Measurements from ENCODE around the gene UROS.
A peak's percentile ranks its signal among the peaks of the same experiment; 100 is the strongest.

The UROS gene

GRCh38 chr10:125799451-125800182, 23.4 kb downstream of the UROS start:
- no peak for TF ChIP-seq CTCF (conservative IDR thresholded peaks at IDR 0.05)
- H3K27ac ChIP-seq = no peak overlapping the region

GRCh38 chr10:125797994-125798662, 24.9 kb downstream of the UROS start:
- H3K27ac ChIP-seq = no peak overlapping the region
- no peak for TF ChIP-seq CTCF (conservative IDR thresholded peaks at IDR 0.05)

GRCh38 chr10:125797424-125797823, 25.6 kb downstream of the UROS start:
- TF ChIP-seq CTCF (conservative IDR thresholded peaks at IDR 0.05) = no peak
- no peak overlapping the region for H3K27ac ChIP-seq

- TF ChIP-seq CTCF (conservative IDR thresholded peaks at IDR 0.05) = no peak
- H3K27ac ChIP-seq = peak overlapping the region; percentile 7; the same call in 1 of the 2 replicates
These were observed 27.3 kb downstream of the UROS start for GRCh38 chr10:125795637-125796190.

GRCh38 chr10:125795128-125795527, 27.9 kb downstream of the UROS start:
- TF ChIP-seq CTCF (conservative IDR thresholded peaks at IDR 0.05) = no peak
- peak overlapping the region; percentile 7; the same call in 1 of the 2 replicates for H3K27ac ChIP-seq

GRCh38 chr10:125792342-125793300, 30.4 kb downstream of the UROS start:
- TF ChIP-seq CTCF (conservative IDR thresholded peaks at IDR 0.05) = no peak
- H3K27ac ChIP-seq = no peak overlapping the region

Data from VCaP (cell line).